HL-60 (cell line): ENCODE measurements around the gene PRKAG2.
"Not testable (repeated sequence)": the region's sequence is repeated elsewhere in the genome, so short reads cannot be mapped to it uniquely, and the experiment has no call there.

ENCODE experiments used
- DNase-seq, 2 experiments: peaks; one replicate each; pipeline ENCODE4 v3.0.0-alpha.2; 2010 to 2020; ENCODE audit warnings: low read depth in 1 of 2, low spot score in 1 of 2
- H3K27ac ChIP-seq: fragments of 250-450 bp; sonication (Bioruptor Pico); replicated peaks from 2 replicates; pipeline ENCODE4 v1.5.1; 2020; ENCODE audit warnings: mild to moderate bottlenecking, moderate library complexity
- H3K27me3 ChIP-seq: fragments of 250-450 bp; sonication (Bioruptor Pico); 2 replicates; pipeline ENCODE4 v1.5.1; 2021; ENCODE audit warnings: mild to moderate bottlenecking, moderate library complexity; ENCODE audit not compliant: insufficient read depth, poor library complexity, severe bottlenecking
- H3K4me3 ChIP-seq: replicated peaks from 2 replicates; pipeline ENCODE4 v1.5.1; 2011; ENCODE audit warnings: mild to moderate bottlenecking, control low read depth, low read length; ENCODE audit not compliant: insufficient read depth
- GABPA ChIP-seq: IDR thresholded peaks from 2 replicates; pipeline ENCODE4 v1.6.1; 2012; ENCODE audit warnings: low read depth
- POLR2AphosphoS5 ChIP-seq: IDR thresholded peaks from 2 replicates; pipeline ENCODE4 v1.6.1; 2012; ENCODE audit warnings: low read depth
- REST ChIP-seq: IDR thresholded peaks from 2 replicates; pipeline ENCODE4 v1.6.1; 2012; ENCODE audit warnings: low read depth; ENCODE audit not compliant: insufficient replicate concordance
- SPI1 ChIP-seq: IDR thresholded peaks from 2 replicates; pipeline ENCODE4 v1.6.1; 2012; ENCODE audit warnings: low read depth, mild to moderate bottlenecking, borderline replicate concordance
- TF ChIP-seq, protein P1 (sequence below): IDR thresholded peaks from one replicate; pipeline ENCODE4 v1.5.1; 2011; ENCODE audit warnings: low read length, control low read depth, inconsistent platforms; ENCODE audit not compliant: insufficient read depth

PRKAG2 gene

DNA sequence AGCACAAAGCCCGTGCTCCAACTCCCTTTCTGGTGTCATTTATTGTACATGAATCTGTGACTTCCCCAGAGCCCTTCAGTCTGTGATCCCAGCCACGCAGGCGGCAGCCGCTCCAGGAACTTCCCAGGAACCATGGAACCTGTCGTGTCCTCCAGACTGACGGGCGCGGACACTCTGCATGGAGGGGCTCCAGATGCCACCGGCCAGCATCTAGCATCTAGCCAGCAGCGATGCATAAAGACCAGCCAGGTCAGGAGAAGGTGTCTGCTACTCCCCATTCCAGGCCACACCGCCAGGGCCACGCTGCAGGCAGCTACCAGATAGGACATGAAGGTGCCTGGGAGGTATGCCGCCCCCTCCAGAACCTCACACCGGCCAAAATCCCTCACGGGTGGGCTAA is 77.4 kb downstream of the PRKAG2 start:
- no peak overlapping the region for H3K4me3 ChIP-seq
- TF ChIP-seq POLR2AphosphoS5 (no peak), SPI1 (no peak), REST (no peak), GABPA (no peak)
- TF ChIP-seq, protein P1, sequence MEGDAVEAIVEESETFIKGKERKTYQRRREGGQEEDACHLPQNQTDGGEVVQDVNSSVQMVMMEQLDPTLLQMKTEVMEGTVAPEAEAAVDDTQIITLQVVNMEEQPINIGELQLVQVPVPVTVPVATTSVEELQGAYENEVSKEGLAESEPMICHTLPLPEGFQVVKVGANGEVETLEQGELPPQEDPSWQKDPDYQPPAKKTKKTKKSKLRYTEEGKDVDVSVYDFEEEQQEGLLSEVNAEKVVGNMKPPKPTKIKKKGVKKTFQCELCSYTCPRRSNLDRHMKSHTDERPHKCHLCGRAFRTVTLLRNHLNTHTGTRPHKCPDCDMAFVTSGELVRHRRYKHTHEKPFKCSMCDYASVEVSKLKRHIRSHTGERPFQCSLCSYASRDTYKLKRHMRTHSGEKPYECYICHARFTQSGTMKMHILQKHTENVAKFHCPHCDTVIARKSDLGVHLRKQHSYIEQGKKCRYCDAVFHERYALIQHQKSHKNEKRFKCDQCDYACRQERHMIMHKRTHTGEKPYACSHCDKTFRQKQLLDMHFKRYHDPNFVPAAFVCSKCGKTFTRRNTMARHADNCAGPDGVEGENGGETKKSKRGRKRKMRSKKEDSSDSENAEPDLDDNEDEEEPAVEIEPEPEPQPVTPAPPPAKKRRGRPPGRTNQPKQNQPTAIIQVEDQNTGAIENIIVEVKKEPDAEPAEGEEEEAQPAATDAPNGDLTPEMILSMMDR, result no peak
- no peak for DNase-seq
- H3K27me3 ChIP-seq, result no peaks in the 10 kb centered on the region
- H3K27ac ChIP-seq, result no peak overlapping the region

DNA sequence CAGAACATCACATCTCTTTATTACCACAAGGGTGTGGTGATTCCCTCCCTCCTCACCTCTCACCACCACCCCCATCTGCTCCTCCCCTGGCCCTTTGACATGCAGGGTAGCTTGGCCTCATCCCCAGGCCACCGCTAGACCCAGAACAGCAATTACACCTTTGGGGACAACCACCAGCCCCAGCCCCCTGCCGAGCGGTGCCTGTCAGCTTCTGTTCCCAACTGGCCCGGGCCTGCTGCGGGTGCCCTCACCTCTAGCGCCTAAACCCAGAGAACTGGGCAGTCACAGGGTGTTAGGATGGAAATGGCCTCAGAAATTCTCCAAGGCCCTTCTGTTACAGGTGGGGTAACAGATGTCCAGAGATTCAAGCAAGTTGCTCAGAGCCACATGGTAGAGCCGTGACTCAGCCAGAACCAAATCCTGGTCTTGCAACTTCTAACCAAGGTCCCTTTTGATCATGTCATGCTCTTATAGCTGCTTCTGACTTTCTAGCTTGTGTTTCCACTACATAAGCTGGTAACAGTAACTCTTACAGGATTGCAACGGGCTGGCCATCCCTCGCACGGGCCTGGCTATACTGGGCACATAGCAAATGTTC is 78.0 kb downstream of the PRKAG2 start:
- no peak overlapping the region for H3K27ac ChIP-seq
- no peak for DNase-seq
- H3K4me3 ChIP-seq, result no peak overlapping the region
- TF ChIP-seq GABPA, result no peak
- TF ChIP-seq, protein P1, result no peak
- no peak for TF ChIP-seq POLR2AphosphoS5
- TF ChIP-seq SPI1, result no peak
- no peak for TF ChIP-seq REST
- no peaks in the 10 kb centered on the region for H3K27me3 ChIP-seq

GRCh38 chr7:151797667-151798307 is 79.1 kb downstream of the PRKAG2 start:
- H3K27ac ChIP-seq, H3K4me3 ChIP-seq, H3K27me3 ChIP-seq: not testable (repeated sequence)
- DNase-seq, result peak; percentile 36 to 63

GRCh38 chr7:151796871-151797537 is 79.9 kb downstream of the PRKAG2 start:
- TF ChIP-seq, protein P1, result no peak
- TF ChIP-seq POLR2AphosphoS5 (no peak), REST (no peak), SPI1 (no peak), GABPA (no peak)
- no peak overlapping the region for H3K27ac ChIP-seq
- H3K27me3 ChIP-seq, result no peaks in the 10 kb centered on the region
- no peak overlapping the region for H3K4me3 ChIP-seq
- DNase-seq, result no peak
